HG03378 (cell line): Measurements from ENCODE around the gene TXN.
"Not testable (repeated sequence)": the region's sequence is repeated elsewhere in the genome, so short reads cannot be mapped to it uniquely, and the experiment has no call there.

Experiments used
- ATAC-seq: cut with Tn5 transposase; IDR thresholded peaks from one replicate; pipeline ENCODE4 v1.9.1; 2021; ENCODE audit warnings: mild to moderate bottlenecking, moderate library complexity; ENCODE audit not compliant: unreplicated experiment

Gene TXN

DNA sequence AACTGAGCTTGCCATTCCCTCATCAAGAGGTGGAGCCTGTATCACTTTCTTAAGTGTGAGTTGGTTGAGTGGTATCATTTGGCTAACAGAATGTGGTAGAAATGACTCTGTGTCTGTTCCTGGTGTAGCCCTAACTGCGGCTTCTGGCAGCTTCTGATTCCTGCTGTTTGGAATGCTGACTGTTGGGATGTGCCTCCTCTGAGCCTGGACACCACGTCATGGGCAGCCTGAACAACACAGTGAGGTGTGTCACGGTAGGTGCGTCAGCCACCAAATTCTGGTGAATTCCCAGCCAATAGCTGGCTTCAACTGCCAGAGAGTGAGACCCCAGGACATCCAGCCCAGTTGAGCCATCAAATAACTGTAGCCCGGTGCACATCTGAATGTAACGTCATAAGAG, 42.2 kb downstream of the TXN start:
- no peak for ATAC-seq

DNA sequence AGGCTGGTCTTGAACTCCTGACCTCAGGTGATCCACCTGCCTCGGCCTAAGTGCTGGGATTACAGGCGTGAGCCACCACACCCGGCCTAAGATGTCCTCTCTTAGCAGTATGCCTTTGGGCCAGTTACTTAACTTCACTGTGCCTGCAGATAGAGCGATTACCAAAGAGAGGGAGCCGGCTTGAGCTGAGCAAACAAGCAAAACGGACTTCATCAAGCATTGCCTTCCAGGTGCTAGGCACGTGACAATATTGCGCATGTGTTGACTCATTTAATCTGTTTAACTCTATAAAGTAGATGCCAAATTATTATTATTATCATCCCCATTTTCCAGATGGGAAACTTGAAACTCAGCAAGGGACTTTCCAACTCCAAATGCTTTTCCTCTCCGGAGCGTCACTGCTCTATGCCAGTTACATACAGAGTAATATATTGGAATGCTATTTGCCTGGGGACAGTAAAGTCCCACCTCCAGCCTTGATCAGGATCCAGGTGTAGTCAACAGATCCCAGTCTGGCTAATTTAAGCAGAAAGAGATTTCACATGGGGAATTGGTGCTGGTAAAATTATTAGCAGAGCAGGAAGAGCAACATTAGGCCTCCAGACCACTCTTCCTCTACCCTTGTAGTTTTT, 42.8 kb downstream of the TXN start:
- ATAC-seq = no peak

DNA sequence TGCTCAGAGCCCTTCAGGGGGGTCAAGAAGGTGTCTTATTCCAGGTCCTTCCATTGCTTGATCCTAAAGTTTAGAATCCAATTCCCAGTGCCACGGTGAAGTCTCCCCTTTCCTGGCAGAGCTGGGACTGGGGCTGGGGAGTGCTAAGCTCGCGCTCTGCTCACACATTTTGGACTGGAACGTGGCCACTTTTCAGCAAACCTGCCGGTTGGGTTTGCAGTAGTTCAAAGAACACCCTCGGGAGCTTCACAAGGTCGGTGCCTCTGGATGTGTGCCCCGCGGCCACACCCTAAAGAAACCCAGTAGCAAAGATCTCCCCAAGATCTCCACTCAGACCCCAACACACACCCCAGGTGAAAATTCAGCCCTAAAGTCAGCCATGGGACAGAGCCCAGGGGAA, 48.3 kb downstream of the TXN start, which contains the start of gene C9orf152:
Gene C9orf152 (minus strand): TSS at position 129 of the 400 bp plus-strand sequence. CDS start 580 bp downstream, outside the sequence.
- no peak for ATAC-seq

DNA sequence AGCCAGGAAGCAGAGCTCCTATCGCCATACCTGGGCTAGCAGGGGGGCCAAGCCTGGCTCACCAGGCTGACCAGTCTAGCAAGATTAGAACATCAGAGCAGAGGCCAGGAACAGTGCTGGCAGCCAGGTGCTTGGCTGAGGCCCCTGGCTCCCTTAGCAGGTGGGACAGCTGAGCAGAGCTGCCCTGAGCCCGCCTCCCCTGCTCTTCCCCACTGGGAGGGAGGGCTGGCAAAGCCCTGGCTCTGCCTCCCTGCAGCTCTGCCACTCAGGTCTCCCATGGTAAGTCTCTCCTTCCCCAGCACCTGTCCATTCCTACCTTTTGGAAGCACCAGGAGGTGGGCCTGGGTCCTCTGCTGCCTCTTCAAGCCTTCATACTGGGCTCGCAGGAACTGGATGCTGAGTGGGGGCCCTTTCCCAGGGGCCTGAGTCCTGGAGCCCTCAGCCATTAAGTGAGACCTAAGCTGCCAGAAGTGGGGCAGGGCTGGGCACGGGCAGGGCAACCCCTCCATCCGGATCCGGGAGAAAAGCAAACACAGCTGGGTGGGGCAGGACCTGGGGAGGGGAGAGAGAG, 49.2 kb downstream of the TXN start:
- ATAC-seq = no peak

DNA sequence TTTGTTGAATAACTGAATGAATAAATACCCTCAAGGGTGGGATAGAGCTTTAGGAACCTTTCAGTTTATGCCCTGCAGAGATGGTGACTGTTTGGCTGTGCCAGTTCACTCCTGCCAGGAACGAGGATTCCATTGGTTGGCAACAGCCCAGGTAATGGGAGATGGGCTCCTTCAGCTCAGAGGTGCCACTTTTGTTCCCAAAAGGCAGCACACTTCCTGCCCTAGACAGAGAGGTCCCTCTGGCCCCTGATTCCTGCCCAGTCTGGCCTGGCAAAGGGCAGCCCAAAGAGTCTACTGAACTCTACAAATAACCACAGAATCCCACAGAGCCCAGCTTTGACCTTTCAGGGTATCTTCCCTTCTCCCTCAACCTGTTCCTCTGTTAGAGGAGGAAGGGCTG, 49.9 kb downstream of the TXN start:
- no peak for ATAC-seq

DNA sequence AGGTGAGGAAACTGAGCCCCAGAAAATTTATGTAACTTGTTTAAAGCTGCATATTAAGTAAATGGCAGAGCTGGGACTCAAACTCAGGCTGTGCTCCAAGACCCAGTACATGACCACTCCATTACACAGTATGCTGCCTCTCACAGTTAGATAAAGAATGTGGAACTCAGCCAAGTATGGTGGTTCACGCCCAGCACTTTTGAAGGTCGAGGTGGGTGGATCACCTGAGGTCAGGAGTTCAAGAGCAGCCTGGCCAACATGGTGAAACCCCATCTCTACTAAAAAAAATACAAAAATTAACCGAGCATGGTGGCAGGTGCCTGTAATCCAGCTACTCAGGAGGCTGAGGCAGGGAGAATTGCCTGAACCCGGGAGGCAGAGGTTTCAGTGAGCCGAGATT, 50.7 kb downstream of the TXN start:
- ATAC-seq = not testable (repeated sequence)

DNA sequence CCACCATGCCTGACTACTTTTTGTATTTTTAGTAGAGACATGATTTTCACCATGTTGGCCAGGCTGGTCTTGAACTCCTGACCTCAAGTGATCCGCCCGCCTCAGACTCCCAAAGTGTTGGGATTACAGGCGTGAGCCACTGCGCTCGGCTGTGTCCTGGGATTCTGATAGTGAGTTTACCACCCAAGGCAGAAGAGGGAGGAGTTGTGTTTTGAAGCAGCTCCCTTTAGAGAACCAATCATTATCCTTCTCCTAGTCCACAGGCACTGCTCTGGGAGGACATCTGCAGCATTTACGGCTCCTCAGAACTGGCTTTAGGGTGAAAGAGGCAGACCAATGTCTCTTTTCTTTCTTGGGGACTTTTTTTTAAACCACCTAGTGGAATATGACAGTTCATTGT, 54.1 kb downstream of the TXN start:
- no peak for ATAC-seq

DNA sequence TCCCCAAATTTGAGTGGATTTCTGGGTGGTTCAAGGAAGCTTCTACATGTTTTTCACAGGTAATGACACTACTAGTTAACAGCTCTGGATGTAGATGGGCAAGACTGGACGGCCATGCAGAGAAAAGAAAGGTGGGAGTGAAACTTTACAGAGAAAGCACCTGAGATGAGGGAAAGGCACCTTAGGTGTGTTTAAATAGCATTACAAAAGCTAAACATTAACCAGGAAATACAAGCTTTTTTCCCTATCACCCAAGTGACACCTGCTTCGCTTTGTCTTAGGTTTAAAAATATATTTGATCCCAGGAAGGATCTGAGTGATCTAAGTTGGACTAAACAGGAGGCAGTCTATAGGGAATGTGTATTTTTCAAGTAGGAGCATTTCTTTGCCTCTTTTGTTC, 56.7 kb downstream of the TXN start:
- no peak for ATAC-seq

DNA sequence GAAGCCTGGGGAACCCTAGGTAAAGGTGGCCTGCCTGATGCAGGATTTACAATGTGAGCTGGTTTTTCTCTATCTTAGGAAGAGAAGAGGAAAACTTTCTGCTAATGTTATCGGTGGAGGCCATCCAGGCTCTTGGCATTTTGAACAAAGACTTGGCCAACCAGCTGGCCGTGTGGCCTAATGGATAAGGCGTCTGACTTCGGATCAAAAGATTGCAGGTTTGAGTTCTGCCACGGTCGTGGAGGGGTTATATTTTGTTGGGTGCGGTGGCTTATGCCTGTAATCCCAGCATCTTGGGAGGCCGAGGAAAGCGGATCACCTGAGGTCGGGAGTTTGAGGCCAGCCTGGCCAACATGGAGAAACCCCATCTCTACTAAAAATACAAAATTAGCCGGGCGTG, 58.0 kb downstream of the TXN start:
- no peak for ATAC-seq

DNA sequence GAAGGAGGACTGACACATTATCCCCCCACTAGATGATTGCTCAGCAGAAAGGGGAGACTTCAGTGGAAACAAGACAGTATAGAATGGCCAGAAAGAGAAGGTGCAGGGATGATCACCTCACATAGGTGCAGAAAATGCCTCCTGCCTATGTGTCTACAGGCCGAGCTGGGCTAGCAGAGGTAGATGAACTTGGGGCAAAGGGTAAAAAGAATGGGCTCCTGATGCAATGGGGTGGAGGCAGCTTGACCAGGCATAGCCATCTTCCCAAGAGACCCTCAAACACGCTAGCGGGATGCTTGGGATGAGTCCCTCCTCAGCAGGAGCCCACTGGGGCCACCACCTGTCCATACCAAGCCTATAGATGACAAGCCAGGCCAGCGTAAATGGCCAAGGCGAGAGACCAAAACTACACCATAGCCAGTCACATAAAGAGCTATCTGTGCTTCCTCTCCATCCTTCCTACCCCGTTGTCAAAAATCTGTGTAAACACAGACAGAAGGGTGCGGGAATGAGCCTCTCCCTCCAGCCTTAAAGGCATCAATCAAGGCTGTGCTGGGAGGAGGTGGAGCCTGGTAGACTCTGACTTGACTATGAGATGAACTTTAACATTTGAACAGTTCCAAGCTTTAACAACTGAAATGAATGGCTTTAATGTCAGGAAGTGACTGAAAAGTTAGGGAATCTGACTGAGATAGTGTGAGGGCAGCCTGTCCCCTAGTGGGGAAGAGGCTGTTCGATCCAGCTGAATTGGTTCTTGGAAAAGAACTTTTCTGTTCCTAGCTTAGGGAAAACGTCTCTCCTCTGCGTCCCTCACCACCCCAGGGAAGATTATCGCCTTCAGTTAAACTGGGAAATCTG, 58.7 kb downstream of the TXN start:
- no peak for ATAC-seq

DNA sequence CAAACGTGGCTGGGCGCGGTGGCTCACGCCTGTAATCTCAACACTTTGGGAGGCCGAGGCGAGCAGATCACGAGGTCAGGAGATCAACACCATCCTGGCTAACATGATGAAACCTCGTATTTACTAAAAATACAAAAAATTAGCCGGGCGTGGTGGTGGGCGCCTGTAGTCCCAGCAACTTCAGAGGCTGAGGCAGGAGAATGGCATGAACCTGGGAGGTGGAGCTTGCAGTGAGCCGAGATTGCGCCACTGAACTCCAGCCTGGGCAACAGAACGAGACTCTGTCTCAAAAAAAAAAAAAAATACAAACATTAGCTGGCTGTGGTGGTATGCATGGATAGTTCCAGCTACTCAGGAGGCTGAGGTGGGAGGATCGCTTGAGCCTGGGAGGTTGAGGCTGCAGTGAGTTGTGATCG, 60.2 kb downstream of the TXN start:
- ATAC-seq = not testable (repeated sequence)
